Posterior cingulate gyrus (tissue), 11 donors: Measurements from ENCODE around the gene VENTX.

Experiments
- DNase-seq, 10 donors: peaks; one replicate each; pipeline versions ENCODE4 v3.0.0 to v3.0.0-alpha.2; 2020 to 2021; ENCODE audit warnings: mixed read lengths in 3 of 10
- intact Hi-C: fragments of 100-400 bp; cut with DNase I; formaldehyde crosslinking; loops from one replicate; pipeline ENCODE4 v1.15.1; 2023

The VENTX gene

GRCh38 chr10:133237588-133238465 lies at the start of gene VENTX:
TSS of gene VENTX (plus strand) at chr10:133237855. CDS start at chr10:133237915, 60 bp downstream.
- DNase-seq, result no peak
- intact Hi-C loops, result no loop called here

DNA sequence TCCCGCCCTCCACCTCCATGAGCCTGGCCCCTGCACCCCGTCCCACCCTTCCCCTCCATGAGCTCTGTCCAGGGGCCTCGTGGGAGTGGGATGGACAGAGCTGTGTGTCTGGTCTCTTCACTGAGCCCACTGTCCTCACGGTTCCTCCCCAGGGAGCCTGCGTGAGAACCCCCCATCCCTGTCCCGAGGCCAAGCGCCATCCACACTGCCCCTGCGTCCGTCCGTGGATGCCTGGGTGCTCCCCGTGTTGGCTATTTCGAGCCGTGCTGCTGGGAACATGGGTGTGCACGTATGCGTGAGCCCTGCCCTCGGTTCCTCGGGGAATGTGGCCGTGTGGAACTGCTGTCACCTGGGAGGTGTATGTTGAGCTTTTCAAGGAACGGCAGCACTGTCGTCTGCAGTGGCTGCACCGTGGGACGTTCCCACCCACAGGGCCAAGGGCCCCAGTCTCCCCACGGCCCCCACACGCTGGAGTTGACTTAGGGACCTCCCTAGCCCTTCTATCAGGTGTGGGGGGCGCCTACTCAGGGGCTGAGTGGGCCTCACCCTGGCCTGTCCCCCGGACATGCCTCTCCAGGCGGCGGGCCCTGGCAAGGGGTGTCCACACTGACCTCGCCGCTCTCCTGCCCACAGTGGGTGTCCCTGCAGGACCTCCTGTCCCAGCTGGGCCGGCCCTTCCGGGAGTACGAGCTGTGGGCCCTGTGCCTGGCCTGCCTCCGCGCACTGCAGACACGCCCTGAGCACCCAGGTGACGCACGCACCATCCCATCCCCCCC lies 49.6 kb upstream of the VENTX start:
- DNase-seq, result peak in 4 of 10 donors; percentile 23 to 82 (median 60)
- intact Hi-C loops, result no loop called here

DNA sequence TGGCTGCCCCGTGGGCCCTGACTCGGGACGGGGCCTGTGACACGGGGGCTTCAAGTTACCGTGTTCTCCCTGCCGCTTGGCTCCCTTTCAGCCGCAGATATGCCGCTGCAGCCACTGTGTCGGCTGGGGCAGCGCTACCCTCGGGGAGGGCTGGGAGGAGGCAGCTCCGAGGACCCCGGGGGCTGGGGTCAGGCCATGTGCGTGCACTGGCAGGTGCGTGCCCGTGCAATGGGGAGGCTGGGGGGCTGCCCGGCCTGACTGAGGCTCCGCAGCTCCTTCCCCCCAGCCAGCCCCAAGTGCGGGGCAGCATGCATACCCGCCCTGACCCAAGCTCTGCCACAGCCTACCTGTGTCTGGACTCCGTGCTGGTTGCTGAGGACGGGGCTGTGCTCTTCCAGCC lies 48.4 kb upstream of the VENTX start:
- peak in 4 of 10 donors; percentile 25 to 77 (median 50) for DNase-seq
- intact Hi-C loops, result no loop called here

GRCh38 chr10:133189726-133190125 lies 47.9 kb upstream of the VENTX start:
- intact Hi-C loops, result no loop called here
- peak in 4 of 10 donors; percentile 9 to 71 (median 60) for DNase-seq

GRCh38 chr10:133190225-133190624 lies 47.4 kb upstream of the VENTX start:
- peak in 3 of 10 donors; percentile 1 to 71 (median 55) for DNase-seq
- intact Hi-C loops, result no loop called here

GRCh38 chr10:133191651-133192050 lies 46.0 kb upstream of the VENTX start:
- peak in 4 of 10 donors; percentile 21 to 74 (median 40) for DNase-seq
- intact Hi-C loops, result no loop called here

DNA sequence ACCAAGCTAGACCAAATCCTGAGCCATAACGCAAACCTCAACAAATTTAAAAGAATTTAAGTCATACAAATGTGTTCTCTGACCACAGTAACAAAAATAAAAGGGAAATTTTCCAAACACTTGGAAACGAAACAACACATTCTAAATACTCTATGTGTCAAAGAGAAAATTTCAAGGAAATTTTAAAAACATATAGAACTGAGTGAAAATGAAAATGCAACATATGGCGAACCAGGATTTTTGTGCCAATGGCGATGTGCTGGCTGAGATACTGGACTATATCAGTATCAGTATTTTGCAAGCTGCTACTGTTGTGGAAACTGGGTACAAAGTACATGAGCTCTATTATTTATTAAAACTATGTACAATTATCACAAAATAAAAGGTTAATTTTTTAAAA lies 43.5 kb upstream of the VENTX start:
- DNase-seq, result peak in 1 of 10 donors; percentile 30
- intact Hi-C loops, result no loop called here

DNA sequence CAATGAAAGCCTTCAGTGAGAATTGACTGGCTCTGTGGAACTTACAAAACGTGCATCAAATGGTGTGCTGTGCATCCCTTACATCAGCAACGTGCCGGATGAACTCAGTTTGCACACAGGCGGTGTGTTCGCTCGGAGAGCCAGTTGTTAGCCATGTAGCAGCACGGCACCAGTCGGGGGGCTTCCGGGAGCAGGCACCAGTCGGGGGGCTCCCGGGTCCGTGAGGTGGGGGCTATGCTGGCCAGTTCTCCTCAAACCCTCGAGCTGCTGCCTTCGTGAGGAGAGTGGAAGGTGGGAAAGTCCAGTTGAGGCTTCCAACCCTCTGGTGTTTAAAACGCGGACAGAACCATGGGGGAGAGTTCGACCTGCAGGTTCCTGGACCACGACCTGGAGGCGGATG lies 42.6 kb upstream of the VENTX start:
- intact Hi-C loops, result no loop called here
- peak in 3 of 10 donors; percentile 45 to 61 (median 58) for DNase-seq

DNA sequence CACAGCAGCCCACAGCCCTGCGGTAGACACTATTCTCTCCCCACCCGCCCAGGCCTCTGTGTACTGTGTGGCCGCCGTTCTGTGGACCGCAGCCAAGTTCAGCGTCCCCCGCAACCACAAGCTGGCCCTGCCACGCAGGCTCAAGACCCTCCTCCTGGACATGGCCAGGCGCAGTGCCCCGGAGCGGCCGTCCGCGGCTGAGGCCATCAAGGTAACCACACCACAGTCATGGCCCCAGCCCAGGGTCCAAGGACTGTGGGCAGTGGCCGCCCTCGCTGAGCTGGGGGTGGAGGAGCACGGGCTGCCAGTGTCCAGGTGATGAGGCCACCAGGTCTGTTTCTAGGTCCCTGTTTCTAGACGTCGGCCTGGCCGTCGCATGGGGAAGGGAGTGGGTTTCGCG lies 42.0 kb upstream of the VENTX start:
- intact Hi-C loops, result no loop called here
- peak in 4 of 10 donors; percentile 24 to 79 (median 72) for DNase-seq

DNA sequence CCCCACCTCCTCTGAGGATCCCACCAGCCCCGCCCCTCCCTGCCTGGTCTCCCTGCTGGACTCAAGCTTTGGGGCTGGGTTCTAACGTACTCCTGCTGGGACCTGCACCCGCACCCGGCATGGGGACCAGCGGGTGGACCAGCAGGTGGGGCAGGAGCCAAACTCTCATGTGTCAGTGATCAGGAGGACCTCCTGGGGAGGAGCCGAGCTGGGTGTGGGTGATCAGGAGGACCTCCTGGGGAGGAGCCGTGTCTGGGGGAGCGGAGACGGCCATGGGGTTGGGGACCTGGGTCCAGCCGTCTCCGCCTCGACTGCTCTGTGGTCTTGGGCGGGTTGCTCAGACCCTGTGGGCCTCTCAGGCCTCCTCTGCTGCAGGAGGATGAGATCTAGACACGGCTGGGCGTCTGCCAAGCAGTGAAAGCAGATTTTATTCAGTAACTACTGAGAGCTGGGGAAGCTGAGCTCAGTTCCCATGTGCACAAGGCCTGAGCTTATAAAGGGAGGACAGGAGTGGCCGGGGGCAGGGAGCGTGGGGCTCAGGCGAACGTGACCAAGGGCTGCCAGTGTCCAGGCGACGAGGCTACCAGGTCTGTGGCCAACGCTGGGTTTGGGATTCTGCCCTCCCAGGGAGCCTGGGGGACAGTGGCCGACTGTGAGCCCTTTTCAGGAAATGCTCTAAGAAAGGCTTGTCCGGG lies 41.3 kb upstream of the VENTX start:
- peak in 7 of 10 donors; percentile 37 to 88 (median 57) for DNase-seq
- intact Hi-C loops, result no loop called here

- intact Hi-C loops, result no loop called here
- peak in 4 of 10 donors; percentile 23 to 81 (median 70) for DNase-seq
These were observed 40.5 kb upstream of the VENTX start for GRCh38 chr10:133196936-133197758.

DNA sequence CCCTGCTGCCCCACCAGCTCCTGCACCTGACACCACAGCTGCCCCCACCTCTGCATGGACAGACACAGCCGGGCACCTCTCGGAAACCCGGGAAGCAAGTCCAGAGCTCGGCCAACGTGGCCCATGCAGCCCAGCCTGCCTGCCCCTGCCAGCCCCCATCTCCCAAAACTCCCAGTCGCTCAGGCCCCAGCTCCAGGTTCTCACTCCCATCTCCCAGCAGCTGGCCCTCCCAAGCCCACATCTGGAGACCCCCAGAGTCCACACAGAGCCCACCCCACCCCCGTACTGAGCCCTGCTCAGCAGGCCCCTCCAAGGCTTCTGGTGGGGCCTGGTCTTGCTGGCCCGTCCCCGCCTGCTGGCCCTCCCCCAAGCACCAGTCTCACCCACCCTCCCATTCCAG lies 39.9 kb upstream of the VENTX start:
- DNase-seq, result peak in 4 of 10 donors; percentile 28 to 67 (median 59)
- intact Hi-C loops, result no loop called here

GRCh38 chr10:133198206-133198605 lies 39.4 kb upstream of the VENTX start:
- DNase-seq, result peak in 3 of 10 donors; percentile 24 to 72 (median 62)
- intact Hi-C loops, result no loop called here

DNA sequence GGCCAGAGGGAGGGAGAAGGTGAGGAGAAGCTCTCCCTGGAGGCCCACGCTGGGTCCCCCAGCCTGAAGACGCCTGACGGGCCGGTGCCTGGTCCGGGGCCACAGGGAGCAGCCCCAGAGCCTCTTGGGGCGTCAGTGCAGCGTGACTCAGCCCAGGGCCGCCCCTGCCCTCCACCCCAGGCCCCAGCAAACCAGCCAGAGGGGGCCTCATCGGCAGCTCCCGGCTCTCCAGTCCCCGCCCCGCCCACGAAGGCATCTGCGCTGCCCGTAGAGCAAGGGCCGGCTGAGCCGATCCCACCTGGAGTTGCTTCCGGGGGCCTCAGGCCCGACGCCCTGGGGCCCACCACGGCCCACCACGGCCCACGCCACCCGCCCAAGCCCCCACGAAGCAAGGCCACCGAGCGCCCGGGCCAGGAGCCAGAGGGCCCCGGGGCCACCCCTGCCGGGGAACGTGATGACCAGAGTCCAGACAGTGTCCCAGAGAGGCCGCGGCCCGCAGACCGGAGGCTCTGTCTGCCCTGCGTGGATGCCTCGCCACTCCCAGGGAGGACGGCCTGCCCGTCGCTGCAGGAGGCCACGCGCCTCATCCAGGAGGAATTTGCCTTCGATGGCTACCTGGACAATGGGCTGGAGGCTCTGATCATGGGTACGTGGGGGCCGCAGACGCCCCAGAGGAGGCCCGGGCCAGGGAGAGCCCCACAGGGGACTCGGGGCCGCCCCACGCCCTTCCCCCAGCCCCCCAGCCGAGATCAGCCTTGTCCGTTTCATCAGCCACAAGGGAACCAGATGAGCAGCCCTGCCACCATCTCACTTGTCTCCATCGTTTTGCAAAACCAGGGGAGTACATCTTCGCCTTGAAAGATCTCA lies 38.8 kb upstream of the VENTX start:
- peak in 4 of 10 donors; percentile 15 to 83 (median 61) for DNase-seq

DNA sequence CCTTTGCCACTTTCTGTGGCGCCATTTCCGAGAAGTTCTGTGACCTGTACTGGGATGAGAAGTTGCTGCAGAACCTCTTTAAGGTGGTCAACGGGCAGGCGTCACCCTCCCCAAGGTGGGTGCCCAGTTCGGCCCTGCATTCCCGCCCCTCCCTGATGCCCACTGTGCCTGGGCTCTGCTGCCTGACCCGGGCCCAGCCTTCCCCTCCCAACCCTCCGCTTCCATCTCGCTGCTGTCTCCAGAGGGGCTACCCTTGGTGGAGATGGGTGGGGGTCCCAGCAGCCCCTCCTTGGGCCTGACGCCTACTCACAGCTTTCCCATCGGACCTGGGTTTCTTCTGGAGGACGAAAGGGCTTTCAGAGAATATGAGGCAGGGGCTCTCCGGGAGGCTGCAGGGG lies 38.2 kb upstream of the VENTX start:
- intact Hi-C loops, result no loop called here
- DNase-seq, result peak in 2 of 10 donors; percentile 46 to 51

More for the DNA sequence above, 38.8 kb upstream of the VENTX start:
- intact Hi-C loops, result no loop called here

DNA sequence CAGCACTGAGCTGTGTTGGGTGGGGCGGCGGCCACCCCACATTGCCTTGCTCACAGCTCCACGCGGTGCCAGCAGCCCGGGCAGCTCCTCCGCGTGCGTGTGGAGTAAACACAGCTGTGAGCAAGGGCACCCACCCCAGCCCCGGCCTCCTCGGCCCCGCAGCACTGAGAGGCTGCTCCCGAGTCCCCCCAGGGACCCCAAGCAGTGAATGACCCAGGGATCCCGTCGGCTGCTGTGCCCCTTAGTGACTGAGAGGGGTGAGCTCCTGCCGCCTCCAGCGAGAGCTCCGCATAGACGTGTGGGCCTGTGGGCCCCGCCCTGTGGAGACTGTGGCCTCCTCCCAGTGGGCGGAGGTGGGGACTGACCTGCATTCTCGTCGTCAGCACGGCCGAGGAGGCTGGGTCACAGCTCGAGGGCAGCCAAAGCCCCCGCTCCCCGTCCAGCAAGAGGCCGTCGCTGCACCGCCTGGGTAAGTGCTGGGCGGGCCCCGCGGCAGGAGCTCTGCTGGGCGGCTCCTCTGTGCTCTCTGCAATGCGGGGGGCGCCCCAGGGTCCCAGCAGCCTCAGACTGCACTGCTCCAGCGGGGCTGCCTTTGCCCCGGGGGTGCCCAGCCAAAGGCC lies 37.6 kb upstream of the VENTX start:
- peak in 4 of 10 donors; percentile 15 to 80 (median 68) for DNase-seq
- intact Hi-C loops, result no loop called here

DNA sequence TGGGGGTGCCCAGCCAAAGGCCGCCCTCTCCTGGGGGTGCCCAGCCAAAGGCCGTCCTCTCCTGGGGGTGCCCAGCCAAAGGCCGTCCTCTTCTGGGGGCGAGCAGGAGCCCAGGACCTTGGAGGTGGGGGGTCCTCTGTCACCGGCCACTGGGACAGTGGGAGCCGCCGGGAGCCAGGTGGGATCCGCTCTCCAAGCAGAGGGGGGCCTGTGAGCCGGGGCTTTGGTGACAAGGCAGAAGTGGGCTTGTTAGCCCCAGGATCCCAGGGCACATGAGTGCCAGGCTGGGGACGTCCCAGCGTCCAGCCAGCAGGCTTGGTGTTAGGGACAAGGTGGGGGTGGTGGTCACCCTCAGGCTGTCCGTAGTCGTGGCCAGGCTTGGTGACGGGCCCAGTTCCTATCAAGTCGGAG lies 37.0 kb upstream of the VENTX start:
- DNase-seq, result peak in 4 of 10 donors; percentile 21 to 75 (median 56)
- intact Hi-C loops, result no loop called here
